Astrocyte of the cerebellum (primary cell): ENCODE measurements around the gene TSPAN12.

ENCODE experiments used
- DNase-seq: peaks from one replicate; pipeline ENCODE4 v3.0.0-alpha.2; 2011; ENCODE audit warnings: low read depth
- H3K4me3 ChIP-seq: 2 replicates; pipeline ENCODE4 v1.5.1; 2011; ENCODE audit warnings: mild to moderate bottlenecking, low read depth, low read length, moderate library complexity
- CTCF ChIP-seq: IDR thresholded peaks from 2 replicates; pipeline ENCODE4 v1.5.1; 2012; ENCODE audit warnings: low read length, low read depth, moderate library complexity, mild to moderate bottlenecking; ENCODE audit errors: missing control alignments
- in situ Hi-C: cut with HindIII; loops from 2 replicates; pipeline ENCODE4 v1.10.0; 2017; ENCODE audit warnings: low sequenced_read_pairs

The TSPAN12 gene

DNA sequence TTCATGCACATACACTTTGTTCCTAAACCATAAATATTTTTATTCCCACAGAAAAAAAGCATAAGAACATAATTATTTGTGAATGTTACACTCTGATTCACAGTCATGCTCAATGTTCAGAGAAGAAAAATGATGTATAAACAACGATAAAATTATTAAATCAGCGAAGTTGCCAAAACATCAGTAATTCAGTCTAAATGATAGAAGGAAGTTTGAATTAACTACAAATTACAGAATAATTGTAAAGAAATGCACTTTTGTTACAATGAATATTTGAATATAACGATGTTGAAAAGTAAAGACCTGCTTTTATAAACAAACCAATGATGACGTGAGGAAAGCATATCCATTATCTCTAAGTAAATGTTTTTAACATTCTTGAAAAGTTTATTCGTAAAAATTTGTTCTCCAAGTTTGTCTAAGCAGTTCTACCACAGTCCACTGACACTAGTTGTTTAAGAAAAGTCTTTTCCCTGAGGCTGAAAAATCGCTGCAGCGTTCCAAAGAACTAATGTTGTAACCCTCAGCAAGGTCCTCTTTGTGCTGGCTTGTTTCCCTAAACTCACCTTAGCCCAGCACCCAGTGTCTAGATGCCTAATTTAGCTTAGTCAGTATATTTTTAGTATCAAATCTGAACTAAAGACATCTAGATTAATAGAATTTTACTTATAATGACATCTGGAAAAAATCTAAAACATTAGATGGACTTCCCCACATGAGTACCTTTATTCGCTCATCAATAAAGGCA is 30.4 kb downstream of the TSPAN12 start:
- DNase-seq, result no peak
- in situ Hi-C loops, result no loop called here
- TF ChIP-seq CTCF, result no peak
- no peak overlapping the region for H3K4me3 ChIP-seq

- TF ChIP-seq CTCF, result no peak
- in situ Hi-C loops, result no loop called here
- H3K4me3 ChIP-seq, result no peak overlapping the region
- DNase-seq, result no peak
These were observed 32.4 kb downstream of the TSPAN12 start for GRCh38 chr7:120825576-120825975.

- H3K4me3 ChIP-seq, result no peak overlapping the region
- no peak for DNase-seq
- no peak for TF ChIP-seq CTCF
- in situ Hi-C loops, result no loop called here
These were observed 32.8 kb downstream of the TSPAN12 start for GRCh38 chr7:120825152-120825551.

GRCh38 chr7:120819861-120820260 is 38.1 kb downstream of the TSPAN12 start:
- TF ChIP-seq CTCF, result no peak
- no peak for DNase-seq
- in situ Hi-C loops, result no loop called here
- H3K4me3 ChIP-seq, result no peak overlapping the region

- in situ Hi-C loops, result no loop called here
- TF ChIP-seq CTCF, result no peak
- DNase-seq, result no peak
- H3K4me3 ChIP-seq, result no peak overlapping the region
These were observed 40.1 kb downstream of the TSPAN12 start for GRCh38 chr7:120817851-120818250.

GRCh38 chr7:120814253-120814939 is 43.5 kb downstream of the TSPAN12 start:
- no peak for TF ChIP-seq CTCF
- DNase-seq, result no peak
- H3K4me3 ChIP-seq, result no peak overlapping the region
- in situ Hi-C loops, result no loop called here
